Heart right ventricle (tissue), 16 donors: ENCODE measurements around the gene OCLN. TPM values are rescaled to one million over a fixed set of nuclear protein-coding genes. Genes with fewer than 3 reads are reported as not detected.
"Not testable (repeated sequence)": the region's sequence is repeated elsewhere in the genome, so short reads cannot be mapped to it uniquely, and the experiment has no call there.

ENCODE experiments used
- ATAC-seq, 8 donors: fragments of 200-7000 bp; cut with Tn5 transposase; one replicate each; pipeline ENCODE4 v1.9.1; 2020; ENCODE audit warnings: mild to moderate bottlenecking in 8 of 8, moderate library complexity in 8 of 8, moderate number of reproducible peaks in 1 of 8
- DNase-seq, 2 donors: peaks; one replicate each; pipeline ENCODE4 v3.0.0-alpha.2; 2020
- H3K27ac ChIP-seq, 10 donors: fragments of 200-600 bp; sonication (generic) in 2 of 10; one replicate each; pipeline versions ENCODE4 v1.5.0 to v1.8.0; 2020 to 2022; ENCODE audit warnings: mild to moderate bottlenecking in 3 of 10
- H3K27me3 ChIP-seq, 7 donors: fragments of 200-600 bp; one replicate each; pipeline ENCODE4 v1.8.0; 2021 to 2022; ENCODE audit warnings: mild to moderate bottlenecking in 2 of 7
- H3K36me3 ChIP-seq, 9 donors: fragments of 200-600 bp; sonication (generic) in 1 of 9; one replicate each; pipeline versions ENCODE4 v1.5.0 to v1.8.0; 2020 to 2022; ENCODE audit warnings: mild to moderate bottlenecking in 2 of 9
- H3K4me1 ChIP-seq, 9 donors: fragments of 200-600 bp; sonication (generic) in 1 of 9; one replicate each; pipeline versions ENCODE4 v1.5.0 to v1.8.0; 2020 to 2022; ENCODE audit warnings: mild to moderate bottlenecking in 4 of 9
- H3K4me3 ChIP-seq, 10 donors: fragments of 200-600 bp; sonication (generic) in 2 of 10; one replicate each; pipeline versions ENCODE4 v1.5.0 to v1.8.0; 2020 to 2022; ENCODE audit warnings: mild to moderate bottlenecking in 7 of 10, moderate library complexity in 2 of 10
- H3K9me3 ChIP-seq, 11 donors: fragments of 200-600 bp in 10 of 11; sonication (generic) in 2 of 11; one replicate each; pipeline versions ENCODE4 v1.5.0 to v1.8.0; 2013 to 2022; ENCODE audit warnings: mild to moderate bottlenecking in 2 of 11, control low read depth in 1 of 11, moderate library complexity in 1 of 11
- WGBS, 2 donors: extraction: QIAGEN DNeasy Blood & Tissue Kit; methylation state at CpG; one replicate each; pipeline ENCODE4 v1.1.7; 2013; ENCODE audit warnings: inconsistent platforms in 1 of 2; 5-methylcytosine and 5-hydroxymethylcytosine counted together
- intact Hi-C, 10 donors: fragments of 100-400 bp; cut with DNase I; formaldehyde crosslinking; loops; one replicate each; pipeline versions ENCODE4 v1.11.1 to v1.14.2; 2022
- polyA plus RNA-seq, 2 donors: library from polyadenylated mRNA; stranded (reverse); fragments of 200-250 nt; gene quantifications; one replicate each; pipeline ENCODE4 v1.2.3, GENCODE V29; 2013
- total RNA-seq, 10 donors: library from RNA; stranded (reverse); fragmentation: NEBNext Ultra II Directional in 3 of 10; extraction: Animal tissue kit (Norgen Biotek cat#: 25700) in 3 of 10; gene quantifications; one replicate each; pipeline versions ENCODE4 v1.2.1 to v1.2.4, GENCODE V29; 2021 to 2023
- TF ChIP-seq, protein P1 (sequence below), 9 donors: fragments of 200-600 bp; sonication (generic) in 2 of 9; IDR thresholded peaks; one replicate each; pipeline versions ENCODE4 v1.5.0 to v1.8.0; 2021 to 2022; ENCODE audit warnings: antibody characterized with exemption in 9 of 9, mild to moderate bottlenecking in 5 of 9, moderate library complexity in 1 of 9
- donor health status: Arrhythmogenic right ventricular cardiomyopathy.
- donor health status: ischemic (EF 13 %, LVEDD 7.1; RV severe dilation, severe dysfunction).
- donor health status: healthy with polysubstance abuse.
- donor health status: DM: no; HTN: yes; CAD: no.
- donor health status: DM: no; HTN: no; CAD: no.
- donor health status: ischemic (EF 25% LVEDD 6.9; RV normal size, moderate dysfunction).
- donor health status: ischemic (EF 25% LVEDD 5.7; RV mildly dilated, moderate dysfunction).
- donor health status: healthy.
- donor health status: DM: yes; HTN: yes; CAD: no.
- donor health status: Ischemic cardiomyopathy.
- donor health status: ischemic (EF 35%, LVEDD 5.7; RV mildly dilated, moderate dysfunction).
- donor health status: nonischemic (EF 11% LVEDD 7.7; RV severe dilation, severe dysfunction).
- donor health status: DM: yes; HTN: yes; CAD: no.
- donor health status: PGD.
- donor health status: ischemic (EF 29% LVEDD 5.4; RV normal size, mild dysfunction).
- donor health status: nonischemic (EF 23%, LVEDD 6.1; RV moderate dilation, normal function).

Gene OCLN
- total and polyA plus RNA-seq, 12 donors: 0.30 to 6.5 (median 1.9) TPM

DNA sequence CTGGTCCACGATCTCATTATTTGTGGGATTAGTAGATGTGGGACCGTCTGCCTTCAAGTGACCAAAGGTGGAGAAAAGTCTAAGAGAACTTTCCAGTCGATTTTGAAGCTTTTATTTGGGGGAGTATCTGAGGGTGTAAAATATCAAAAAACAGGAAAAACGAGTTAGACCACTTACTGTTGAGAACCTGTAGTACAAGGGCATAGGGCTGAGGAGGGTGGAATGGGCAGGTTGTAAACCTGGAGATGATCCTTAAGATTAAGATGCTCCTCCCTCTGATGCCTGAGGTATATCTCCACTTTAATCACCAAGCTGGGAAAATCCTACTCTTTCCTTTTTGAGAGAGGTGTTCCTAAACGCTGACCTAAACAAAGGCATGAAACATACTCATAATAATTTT is 35.4 kb downstream of the OCLN start:
- Histone ChIP-seq H3K27me3 (peaks cover 0 to 7% (median 0%) of the 10 kb centered on the region in 7 donors), H3K9me3 (no peaks in the 10 kb centered on the region), H3K27ac (no peak overlapping the region), H3K4me1 (peaks cover 0 to 6% (median 0%) of the 10 kb centered on the region in 9 donors), H3K4me3 (no peak overlapping the region), H3K36me3 (no peaks in the 10 kb centered on the region)
- TF ChIP-seq, protein P1, sequence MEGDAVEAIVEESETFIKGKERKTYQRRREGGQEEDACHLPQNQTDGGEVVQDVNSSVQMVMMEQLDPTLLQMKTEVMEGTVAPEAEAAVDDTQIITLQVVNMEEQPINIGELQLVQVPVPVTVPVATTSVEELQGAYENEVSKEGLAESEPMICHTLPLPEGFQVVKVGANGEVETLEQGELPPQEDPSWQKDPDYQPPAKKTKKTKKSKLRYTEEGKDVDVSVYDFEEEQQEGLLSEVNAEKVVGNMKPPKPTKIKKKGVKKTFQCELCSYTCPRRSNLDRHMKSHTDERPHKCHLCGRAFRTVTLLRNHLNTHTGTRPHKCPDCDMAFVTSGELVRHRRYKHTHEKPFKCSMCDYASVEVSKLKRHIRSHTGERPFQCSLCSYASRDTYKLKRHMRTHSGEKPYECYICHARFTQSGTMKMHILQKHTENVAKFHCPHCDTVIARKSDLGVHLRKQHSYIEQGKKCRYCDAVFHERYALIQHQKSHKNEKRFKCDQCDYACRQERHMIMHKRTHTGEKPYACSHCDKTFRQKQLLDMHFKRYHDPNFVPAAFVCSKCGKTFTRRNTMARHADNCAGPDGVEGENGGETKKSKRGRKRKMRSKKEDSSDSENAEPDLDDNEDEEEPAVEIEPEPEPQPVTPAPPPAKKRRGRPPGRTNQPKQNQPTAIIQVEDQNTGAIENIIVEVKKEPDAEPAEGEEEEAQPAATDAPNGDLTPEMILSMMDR (IDR thresholded peaks at IDR 0.05): no peak
- WGBS, 2 donors: 71 to 73% methylated on average over 5 of the region's 5 CpGs
- intact Hi-C loops: no loop called here
- DNase-seq: no peak
- ATAC-seq: no peak

DNA sequence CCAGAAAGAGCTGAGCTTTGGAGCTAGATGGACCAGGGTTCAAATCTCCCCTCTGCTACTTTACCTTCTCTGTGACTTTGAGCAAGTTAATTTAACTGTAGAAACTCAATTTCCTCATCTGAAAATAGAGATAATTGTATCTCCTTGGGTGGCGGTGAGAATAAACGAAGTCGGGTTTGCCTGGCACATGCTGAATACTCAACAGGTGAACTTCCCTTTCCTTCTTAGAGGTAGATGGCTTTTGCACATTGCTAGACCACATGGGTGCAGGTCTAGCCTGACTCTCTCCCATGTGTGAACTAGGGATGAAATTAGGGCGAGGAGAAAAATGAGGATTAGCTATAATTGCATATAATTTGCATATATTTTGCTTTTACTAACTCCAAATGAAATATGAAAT is 36.0 kb downstream of the OCLN start:
- TF ChIP-seq, protein P1 (IDR thresholded peaks at IDR 0.05): no peak
- WGBS, 2 donors: 85 to 87% methylated on average over 4 of the region's 4 CpGs
- no peak overlapping the region for H3K4me3 ChIP-seq

GRCh38 chr5:69530561-69531405 is 38.2 kb downstream of the OCLN start:
- Histone ChIP-seq H3K4me3 (no peak overlapping the region), H3K36me3 (no peaks in the 10 kb centered on the region), H3K27me3 (peaks cover 0 to 7% (median 0%) of the 10 kb centered on the region in 7 donors), H3K27ac (no peak overlapping the region), H3K4me1 (peaks cover 0 to 6% (median 0%) of the 10 kb centered on the region in 9 donors), H3K9me3 (no peaks in the 10 kb centered on the region)
- TF ChIP-seq, protein P1 (IDR thresholded peaks at IDR 0.05): no peak
- ATAC-seq (no peak), DNase-seq (no peak)
- intact Hi-C loops: no loop called here
- WGBS, 2 donors: 68 to 77% methylated on average over 7 of the region's 7 CpGs

More for the DNA sequence above, 36.0 kb downstream of the OCLN start:
- H3K9me3 ChIP-seq: no peaks in the 10 kb centered on the region
- H3K4me1 ChIP-seq: peaks cover 0 to 6% (median 0%) of the 10 kb centered on the region in 9 donors
- intact Hi-C loops: no loop called here
- H3K27me3 ChIP-seq: peaks cover 0 to 7% (median 0%) of the 10 kb centered on the region in 7 donors
- DNase-seq (no peak), ATAC-seq (no peak)
- H3K36me3 ChIP-seq: no peaks in the 10 kb centered on the region
- H3K27ac ChIP-seq: no peak overlapping the region

DNA sequence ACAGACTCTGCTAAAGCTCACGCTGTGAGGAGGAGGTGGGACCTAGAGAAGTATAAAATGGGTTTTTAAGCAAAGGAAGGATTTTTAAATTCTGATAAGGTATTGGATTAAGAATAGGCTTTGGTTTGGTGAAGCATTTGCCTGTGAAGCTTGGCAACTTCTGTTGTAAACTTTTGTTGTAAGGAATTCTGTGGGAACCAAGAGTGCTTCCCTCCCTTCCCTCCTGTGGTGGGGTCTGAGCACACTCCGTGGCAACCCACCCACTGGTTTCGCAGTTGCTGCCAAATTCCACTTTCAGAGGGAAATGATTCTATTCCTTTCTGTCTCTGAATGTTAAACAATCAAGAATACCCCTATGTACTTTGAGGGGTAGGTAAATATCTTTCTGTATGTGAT is 38.8 kb downstream of the OCLN start:
- intact Hi-C loops: no loop called here
- TF ChIP-seq, protein P1 (IDR thresholded peaks at IDR 0.05): no peak
- Histone ChIP-seq H3K36me3 (no peaks in the 10 kb centered on the region), H3K27me3 (peaks cover 0 to 7% (median 0%) of the 10 kb centered on the region in 7 donors), H3K4me3 (no peak overlapping the region), H3K9me3 (no peaks in the 10 kb centered on the region), H3K4me1 (peaks cover 0 to 6% (median 0%) of the 10 kb centered on the region in 9 donors), H3K27ac (no peak overlapping the region)
- ATAC-seq (no peak), DNase-seq (no peak)
- WGBS, 2 donors: 42 to 45% methylated on average over 3 of the region's 3 CpGs

DNA sequence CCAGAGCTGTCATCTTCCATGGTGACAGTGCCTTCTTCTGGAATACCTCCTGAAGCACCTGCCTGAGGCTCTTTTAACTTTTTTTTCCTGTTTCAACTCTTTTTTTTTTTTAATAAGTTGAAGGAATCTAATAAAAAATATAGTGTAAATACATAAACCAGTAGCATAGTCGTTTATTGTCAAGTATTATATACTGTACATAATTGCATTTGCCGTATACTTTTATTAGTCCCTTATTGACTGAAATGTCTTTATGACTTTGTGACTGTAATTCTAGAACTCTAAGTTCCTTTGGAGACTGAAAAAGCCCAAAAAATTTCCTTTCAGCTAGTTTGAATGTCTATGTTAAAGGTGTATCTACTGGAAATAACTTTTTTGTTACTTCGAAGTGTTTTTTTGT is 45.3 kb downstream of the OCLN start:
- H3K4me1 ChIP-seq, ATAC-seq, H3K36me3 ChIP-seq, H3K27ac ChIP-seq, H3K4me3 ChIP-seq, H3K9me3 ChIP-seq, H3K27me3 ChIP-seq, intact Hi-C loops, DNase-seq: not testable (repeated sequence)
- WGBS, 2 donors: 88 to 89% methylated on average over 2 to 3 of the region's 3 CpGs

DNA sequence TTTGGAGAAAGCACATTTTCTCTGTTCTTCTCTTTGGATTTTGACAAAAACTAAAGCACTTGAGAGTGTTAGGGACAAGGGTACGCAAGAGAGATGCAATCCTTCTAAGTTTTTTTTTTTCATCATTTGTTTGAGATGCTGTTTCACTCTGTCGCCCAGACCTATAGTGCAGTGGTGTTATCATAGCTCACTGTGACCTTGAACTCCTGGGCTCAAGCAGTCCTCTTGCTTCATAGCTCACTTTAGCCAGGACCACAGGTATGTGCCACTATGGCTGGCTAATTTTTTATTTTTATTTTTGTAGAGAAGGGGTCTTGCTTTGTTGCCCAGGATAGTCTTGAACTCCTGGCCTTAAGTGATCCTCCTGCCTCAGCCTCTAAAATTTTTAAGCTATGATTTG is 46.1 kb downstream of the OCLN start:
- 93 to 100% methylated on average over 1 of the region's 2 CpGs for WGBS, 2 donors
- H3K9me3 ChIP-seq, intact Hi-C loops, H3K4me3 ChIP-seq, ATAC-seq, H3K27me3 ChIP-seq, DNase-seq, H3K27ac ChIP-seq, H3K36me3 ChIP-seq, H3K4me1 ChIP-seq: not testable (repeated sequence)

GRCh38 chr5:69541347-69541746 is 48.8 kb downstream of the OCLN start:
- DNase-seq, H3K9me3 ChIP-seq, ATAC-seq, H3K4me1 ChIP-seq, H3K4me3 ChIP-seq, intact Hi-C loops, H3K27me3 ChIP-seq, H3K27ac ChIP-seq, H3K36me3 ChIP-seq: not testable (repeated sequence)
- no CpG with 5 or more reads among the region's 1 CpG for WGBS, 2 donors
